HL-60 (cell line): ENCODE measurements around the gene SPON1.
A peak's percentile ranks its signal among the peaks of the same experiment; 100 is the strongest.
"Not testable (repeated sequence)": the region's sequence is repeated elsewhere in the genome, so short reads cannot be mapped to it uniquely, and the experiment has no call there.

ENCODE experiments used
- DNase-seq, 2 experiments: peaks; one replicate each; pipeline ENCODE4 v3.0.0-alpha.2; 2010 to 2020; ENCODE audit warnings: low read depth in 1 of 2, low spot score in 1 of 2
- H3K27ac ChIP-seq: fragments of 250-450 bp; sonication (Bioruptor Pico); replicated peaks from 2 replicates; pipeline ENCODE4 v1.5.1; 2020; ENCODE audit warnings: mild to moderate bottlenecking, moderate library complexity
- H3K27me3 ChIP-seq: fragments of 250-450 bp; sonication (Bioruptor Pico); 2 replicates; pipeline ENCODE4 v1.5.1; 2021; ENCODE audit warnings: mild to moderate bottlenecking, moderate library complexity; ENCODE audit not compliant: insufficient read depth, poor library complexity, severe bottlenecking
- H3K4me3 ChIP-seq: replicated peaks from 2 replicates; pipeline ENCODE4 v1.5.1; 2011; ENCODE audit warnings: mild to moderate bottlenecking, control low read depth, low read length; ENCODE audit not compliant: insufficient read depth
- GABPA ChIP-seq: IDR thresholded peaks from 2 replicates; pipeline ENCODE4 v1.6.1; 2012; ENCODE audit warnings: low read depth
- POLR2AphosphoS5 ChIP-seq: IDR thresholded peaks from 2 replicates; pipeline ENCODE4 v1.6.1; 2012; ENCODE audit warnings: low read depth
- SPI1 ChIP-seq: IDR thresholded peaks from 2 replicates; pipeline ENCODE4 v1.6.1; 2012; ENCODE audit warnings: low read depth, mild to moderate bottlenecking, borderline replicate concordance
- TF ChIP-seq, protein P1 (sequence below): IDR thresholded peaks from 2 replicates; pipeline ENCODE4 v1.6.1; 2012; ENCODE audit warnings: low read depth; ENCODE audit not compliant: insufficient replicate concordance
- TF ChIP-seq, protein P2 (sequence below): IDR thresholded peaks from one replicate; pipeline ENCODE4 v1.5.1; 2011; ENCODE audit warnings: low read length, control low read depth, inconsistent platforms; ENCODE audit not compliant: insufficient read depth

SPON1 gene

DNA sequence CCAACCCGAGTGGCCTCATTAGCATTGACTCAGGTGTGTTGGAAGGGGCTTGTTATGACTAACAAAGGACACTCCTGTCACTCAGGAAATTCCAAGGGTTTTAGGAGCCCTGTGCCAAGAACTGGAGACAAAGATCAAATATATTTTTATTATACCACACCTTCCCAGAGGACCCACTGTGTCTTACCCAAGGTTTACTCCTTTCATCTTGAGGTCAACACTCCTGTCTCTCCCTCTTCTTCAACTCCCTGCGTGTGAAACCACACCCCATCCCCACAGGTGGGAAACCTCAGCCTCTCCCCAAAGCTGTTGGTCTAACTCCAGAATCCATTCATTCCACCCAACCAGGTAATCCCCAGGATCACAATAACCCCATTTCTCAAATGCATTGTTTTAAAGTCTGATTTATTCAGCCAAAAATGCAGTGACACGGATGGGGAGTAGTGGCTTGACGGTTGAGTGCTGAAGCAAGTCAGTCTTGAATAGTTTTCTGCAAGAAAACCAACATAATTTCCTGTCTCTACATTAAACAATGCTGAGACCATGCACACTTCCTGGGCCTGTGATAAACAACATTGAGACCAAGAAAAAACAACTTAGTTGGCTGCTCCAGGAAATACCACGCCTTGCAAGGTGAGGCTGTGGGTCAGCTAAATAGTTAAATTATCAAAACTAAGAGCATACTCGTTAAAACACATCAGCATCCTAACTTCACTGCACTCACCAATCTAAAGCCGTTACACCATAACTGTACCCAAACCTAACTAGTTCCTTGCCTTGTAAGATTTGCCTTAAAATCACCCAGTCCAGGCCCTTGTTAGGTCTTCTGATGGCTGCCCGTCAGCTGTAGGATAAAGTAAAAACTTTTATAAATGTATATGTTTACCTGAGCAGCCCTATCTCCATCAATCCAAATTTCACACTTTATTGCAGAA is 38.5 kb upstream of the SPON1 start:
- Histone ChIP-seq H3K27ac (no peak overlapping the region), H3K4me3 (no peak overlapping the region)
- TF ChIP-seq GABPA: no peak
- TF ChIP-seq SPI1: no peak
- no peak for TF ChIP-seq POLR2AphosphoS5
- TF ChIP-seq, protein P1, sequence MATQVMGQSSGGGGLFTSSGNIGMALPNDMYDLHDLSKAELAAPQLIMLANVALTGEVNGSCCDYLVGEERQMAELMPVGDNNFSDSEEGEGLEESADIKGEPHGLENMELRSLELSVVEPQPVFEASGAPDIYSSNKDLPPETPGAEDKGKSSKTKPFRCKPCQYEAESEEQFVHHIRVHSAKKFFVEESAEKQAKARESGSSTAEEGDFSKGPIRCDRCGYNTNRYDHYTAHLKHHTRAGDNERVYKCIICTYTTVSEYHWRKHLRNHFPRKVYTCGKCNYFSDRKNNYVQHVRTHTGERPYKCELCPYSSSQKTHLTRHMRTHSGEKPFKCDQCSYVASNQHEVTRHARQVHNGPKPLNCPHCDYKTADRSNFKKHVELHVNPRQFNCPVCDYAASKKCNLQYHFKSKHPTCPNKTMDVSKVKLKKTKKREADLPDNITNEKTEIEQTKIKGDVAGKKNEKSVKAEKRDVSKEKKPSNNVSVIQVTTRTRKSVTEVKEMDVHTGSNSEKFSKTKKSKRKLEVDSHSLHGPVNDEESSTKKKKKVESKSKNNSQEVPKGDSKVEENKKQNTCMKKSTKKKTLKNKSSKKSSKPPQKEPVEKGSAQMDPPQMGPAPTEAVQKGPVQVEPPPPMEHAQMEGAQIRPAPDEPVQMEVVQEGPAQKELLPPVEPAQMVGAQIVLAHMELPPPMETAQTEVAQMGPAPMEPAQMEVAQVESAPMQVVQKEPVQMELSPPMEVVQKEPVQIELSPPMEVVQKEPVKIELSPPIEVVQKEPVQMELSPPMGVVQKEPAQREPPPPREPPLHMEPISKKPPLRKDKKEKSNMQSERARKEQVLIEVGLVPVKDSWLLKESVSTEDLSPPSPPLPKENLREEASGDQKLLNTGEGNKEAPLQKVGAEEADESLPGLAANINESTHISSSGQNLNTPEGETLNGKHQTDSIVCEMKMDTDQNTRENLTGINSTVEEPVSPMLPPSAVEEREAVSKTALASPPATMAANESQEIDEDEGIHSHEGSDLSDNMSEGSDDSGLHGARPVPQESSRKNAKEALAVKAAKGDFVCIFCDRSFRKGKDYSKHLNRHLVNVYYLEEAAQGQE: no peak
- TF ChIP-seq, protein P2, sequence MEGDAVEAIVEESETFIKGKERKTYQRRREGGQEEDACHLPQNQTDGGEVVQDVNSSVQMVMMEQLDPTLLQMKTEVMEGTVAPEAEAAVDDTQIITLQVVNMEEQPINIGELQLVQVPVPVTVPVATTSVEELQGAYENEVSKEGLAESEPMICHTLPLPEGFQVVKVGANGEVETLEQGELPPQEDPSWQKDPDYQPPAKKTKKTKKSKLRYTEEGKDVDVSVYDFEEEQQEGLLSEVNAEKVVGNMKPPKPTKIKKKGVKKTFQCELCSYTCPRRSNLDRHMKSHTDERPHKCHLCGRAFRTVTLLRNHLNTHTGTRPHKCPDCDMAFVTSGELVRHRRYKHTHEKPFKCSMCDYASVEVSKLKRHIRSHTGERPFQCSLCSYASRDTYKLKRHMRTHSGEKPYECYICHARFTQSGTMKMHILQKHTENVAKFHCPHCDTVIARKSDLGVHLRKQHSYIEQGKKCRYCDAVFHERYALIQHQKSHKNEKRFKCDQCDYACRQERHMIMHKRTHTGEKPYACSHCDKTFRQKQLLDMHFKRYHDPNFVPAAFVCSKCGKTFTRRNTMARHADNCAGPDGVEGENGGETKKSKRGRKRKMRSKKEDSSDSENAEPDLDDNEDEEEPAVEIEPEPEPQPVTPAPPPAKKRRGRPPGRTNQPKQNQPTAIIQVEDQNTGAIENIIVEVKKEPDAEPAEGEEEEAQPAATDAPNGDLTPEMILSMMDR: no peak

GRCh38 chr11:13924801-13925327 is 37.7 kb upstream of the SPON1 start:
- peak; percentile 0 to 54 for DNase-seq
- TF ChIP-seq SPI1: no peak
- TF ChIP-seq POLR2AphosphoS5: no peak
- TF ChIP-seq, protein P1: no peak
- TF ChIP-seq, protein P2: no peak
- no peak for TF ChIP-seq GABPA
- Histone ChIP-seq H3K27me3 (no peaks in the 10 kb centered on the region), H3K4me3 (no peak overlapping the region), H3K27ac (no peak overlapping the region)

More for the DNA sequence above, 38.5 kb upstream of the SPON1 start:
- H3K27me3 ChIP-seq: no peaks in the 10 kb centered on the region
- DNase-seq: no peak

GRCh38 chr11:13926366-13926765 is 36.2 kb upstream of the SPON1 start:
- H3K27me3 ChIP-seq, DNase-seq, H3K4me3 ChIP-seq, H3K27ac ChIP-seq: not testable (repeated sequence)

DNA sequence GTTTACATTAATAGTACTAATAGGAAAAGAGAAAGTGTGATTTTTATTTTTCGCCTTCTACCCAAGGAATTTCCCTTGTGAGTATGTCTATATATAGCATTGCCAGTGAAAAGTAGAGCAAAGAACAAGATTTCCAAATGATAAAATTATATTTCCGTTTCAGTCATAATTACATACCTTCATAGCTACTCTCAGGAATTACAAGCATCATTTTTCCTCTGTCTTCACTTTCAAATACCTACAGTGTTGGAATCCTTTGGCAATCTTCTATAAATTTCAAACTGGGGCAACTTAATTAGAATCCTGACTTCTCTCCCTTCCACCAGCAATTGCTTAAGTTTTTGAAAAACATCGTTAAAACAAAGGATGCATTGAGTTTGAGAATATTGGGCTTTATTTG is 35.5 kb upstream of the SPON1 start:
- no peak overlapping the region for H3K4me3 ChIP-seq
- no peak for DNase-seq
- no peak for TF ChIP-seq GABPA
- no peak for TF ChIP-seq POLR2AphosphoS5
- TF ChIP-seq, protein P1: no peak
- no peak for TF ChIP-seq SPI1
- TF ChIP-seq, protein P2: no peak

More for the DNA sequence above, 35.5 kb upstream of the SPON1 start:
- H3K27me3 ChIP-seq: no peaks in the 10 kb centered on the region
- no peak overlapping the region for H3K27ac ChIP-seq
